ENCODE measurements around the gene UTP25. TPM values are rescaled to one million over a fixed set of nuclear protein-coding genes. Genes with fewer than 3 reads are reported as not detected.
A peak's percentile ranks its signal among the peaks of the same experiment; 100 is the strongest.

The UTP25 gene
- total and polyA plus RNA-seq, 2 experiments from 2014 or later: 3.6 to 8.9 TPM

- no peak for TF ChIP-seq NANOG (IDR thresholded peaks at IDR 0.05; ENCODE audit: borderline replicate concordance)
- no peak for TF ChIP-seq CREB1 (CRISPR knock-in tag; IDR thresholded peaks at IDR 0.05; ENCODE audit: low read depth)
- no peak for TF ChIP-seq REST (IDR thresholded peaks at IDR 0.05; ENCODE audit: unreplicated experiment)
These were observed 57.8 kb downstream of the UTP25 start (continued) for GRCh38 chr1:209885403-209886218.

- no peaks in the 10 kb centered on the region for H3K9me3 Mint-ChIP-seq
- Histone ChIP-seq H4K20me1 (replicated peaks; ENCODE audit: insufficient read depth) (no peaks in the 10 kb centered on the region), H3K4me3 (no peak overlapping the region), H2AFZ (no peak overlapping the region), H3K4me1 (ENCODE audit: insufficient read depth) (peaks cover 10% of the 10 kb centered on the region; the same call in 1 of the 2 replicates), H3K9me2 (ENCODE audit: insufficient read depth) (no peaks in the 10 kb centered on the region), H3K27me3 (ENCODE audit: insufficient read depth) (peaks cover 10% of the 10 kb centered on the region), H3F3A (replicated peaks; ENCODE audit: low read depth) (no peaks in the 10 kb centered on the region), H3K27ac (ENCODE audit: low read depth) (no peak overlapping the region), H3K79me2 (replicated peaks; ENCODE audit: insufficient read depth) (no peaks in the 10 kb centered on the region), H3K36me3 (ENCODE audit: insufficient read depth) (no peaks in the 10 kb centered on the region), H3K4me2 (no peak overlapping the region)
- H3K36me3 Mint-ChIP-seq (ENCODE audit: low read depth): no peaks in the 10 kb centered on the region; the same call in 2 of the 3 replicates
- peak; percentile 14 to 24; a peak in 2 of 4 replicates for TF ChIP-seq CTCF (conservative IDR thresholded peaks at IDR 0.05; ENCODE audit: low read depth in 2 of 2)
- TF ChIP-seq EZH2phosphoT487 (IDR thresholded peaks at IDR 0.05; ENCODE audit: unreplicated experiment): no peak
- DNase-seq (ENCODE audit: low spot score) (no peak), ATAC-seq (no peak)
- H3K27ac Mint-ChIP-seq: no peak overlapping the region
- peaks cover 1% of the 10 kb centered on the region for H3K27me3 Mint-ChIP-seq (ENCODE audit: insufficient read depth, low read depth, poor library complexity)
- no peak overlapping the region for H3K4me3 Mint-ChIP-seq
- peaks cover 23% of the 10 kb centered on the region; the same call in 2 of the 3 replicates for H3K4me1 Mint-ChIP-seq
These were observed 58.4 kb downstream of the UTP25 start for GRCh38 chr1:209886219-209886536.
